ENCODE measurements around the gene RAB11FIP4.

- TF ChIP-seq MAX (IDR thresholded peaks at IDR 0.05; ENCODE audit: insufficient read depth, insufficient read length) (no peak), POLR2AphosphoS5 (IDR thresholded peaks at IDR 0.05; ENCODE audit: insufficient read depth, low read depth, low read length) (no peak), CTCF (IDR thresholded peaks at IDR 0.05; ENCODE audit: extremely low read depth in 1 of 2, insufficient read depth in 1 of 2, low read depth in 1 of 2, low read length in 2 of 2) (no peak), POLR2A (IDR thresholded peaks at IDR 0.05; ENCODE audit: low read depth, low read length) (no peak)
These were observed 3.1 kb upstream of the RAB11FIP4 start for GRCh38 chr17:31388351-31388750.
